ENCODE results near the gene CYYR1.

CYYR1 gene

DNA sequence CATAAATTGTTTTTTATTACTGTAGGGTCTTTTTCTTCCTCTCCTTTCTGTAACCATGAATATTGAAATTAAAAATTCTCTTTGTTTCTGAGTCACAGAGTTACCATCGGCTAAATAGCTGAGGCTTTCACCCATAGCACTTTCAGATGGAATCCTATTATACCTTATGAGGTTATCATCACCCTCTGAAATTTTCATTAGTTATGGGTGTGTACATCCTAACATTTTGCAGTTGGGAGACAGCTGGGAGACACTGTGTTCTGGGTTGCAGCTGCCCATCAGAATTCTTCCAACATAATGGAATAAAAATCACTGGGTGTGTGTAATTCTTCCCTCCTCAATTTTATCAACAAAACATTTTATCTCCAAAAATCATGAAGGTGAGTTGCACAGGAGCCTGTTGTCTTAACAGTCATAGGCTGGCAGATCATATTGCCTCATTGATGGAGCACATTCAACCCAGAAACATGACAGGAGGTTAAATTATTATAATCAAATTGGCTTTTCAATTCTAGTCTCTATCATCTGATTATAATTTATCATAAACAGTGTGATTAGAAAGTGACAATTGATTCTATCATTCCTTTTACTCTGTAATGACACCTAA lies 17.4 kb downstream of the CYYR1 start:
- TF ChIP-seq, protein P1, sequence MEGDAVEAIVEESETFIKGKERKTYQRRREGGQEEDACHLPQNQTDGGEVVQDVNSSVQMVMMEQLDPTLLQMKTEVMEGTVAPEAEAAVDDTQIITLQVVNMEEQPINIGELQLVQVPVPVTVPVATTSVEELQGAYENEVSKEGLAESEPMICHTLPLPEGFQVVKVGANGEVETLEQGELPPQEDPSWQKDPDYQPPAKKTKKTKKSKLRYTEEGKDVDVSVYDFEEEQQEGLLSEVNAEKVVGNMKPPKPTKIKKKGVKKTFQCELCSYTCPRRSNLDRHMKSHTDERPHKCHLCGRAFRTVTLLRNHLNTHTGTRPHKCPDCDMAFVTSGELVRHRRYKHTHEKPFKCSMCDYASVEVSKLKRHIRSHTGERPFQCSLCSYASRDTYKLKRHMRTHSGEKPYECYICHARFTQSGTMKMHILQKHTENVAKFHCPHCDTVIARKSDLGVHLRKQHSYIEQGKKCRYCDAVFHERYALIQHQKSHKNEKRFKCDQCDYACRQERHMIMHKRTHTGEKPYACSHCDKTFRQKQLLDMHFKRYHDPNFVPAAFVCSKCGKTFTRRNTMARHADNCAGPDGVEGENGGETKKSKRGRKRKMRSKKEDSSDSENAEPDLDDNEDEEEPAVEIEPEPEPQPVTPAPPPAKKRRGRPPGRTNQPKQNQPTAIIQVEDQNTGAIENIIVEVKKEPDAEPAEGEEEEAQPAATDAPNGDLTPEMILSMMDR (conservative IDR thresholded peaks at IDR 0.05; ENCODE audit: low read depth, low read length): no peak
- no peak for DNase-seq (ENCODE audit: low read depth)

DNA sequence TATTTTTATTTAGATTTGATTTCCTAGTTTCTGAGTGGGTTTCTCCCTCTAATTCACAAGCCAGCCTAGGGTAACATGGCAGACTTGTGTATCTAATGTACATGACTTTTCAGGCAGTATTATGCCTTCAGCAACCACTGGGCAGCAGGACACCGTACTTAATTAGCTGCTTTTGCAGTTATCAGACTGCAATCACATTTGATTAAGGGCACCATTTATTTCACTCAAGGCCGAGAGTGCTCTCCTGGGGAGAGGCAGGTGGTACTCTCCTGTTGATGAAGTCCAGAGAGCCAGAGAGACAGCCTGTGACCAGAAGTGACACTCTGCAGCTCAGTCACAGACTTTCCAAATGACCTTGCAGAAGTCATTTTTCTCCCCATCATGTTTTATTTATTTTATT lies 18.7 kb downstream of the CYYR1 start:
- H3K4me3 ChIP-seq (ENCODE audit: low read depth, low read length): no peak overlapping the region
- TF ChIP-seq, protein P1 (conservative IDR thresholded peaks at IDR 0.05; ENCODE audit: low read depth, low read length): no peak
- DNase-seq (ENCODE audit: low read depth): no peak

More for the DNA sequence above, 17.4 kb downstream of the CYYR1 start:
- H3K4me3 ChIP-seq (ENCODE audit: low read depth, low read length): no peak overlapping the region

DNA sequence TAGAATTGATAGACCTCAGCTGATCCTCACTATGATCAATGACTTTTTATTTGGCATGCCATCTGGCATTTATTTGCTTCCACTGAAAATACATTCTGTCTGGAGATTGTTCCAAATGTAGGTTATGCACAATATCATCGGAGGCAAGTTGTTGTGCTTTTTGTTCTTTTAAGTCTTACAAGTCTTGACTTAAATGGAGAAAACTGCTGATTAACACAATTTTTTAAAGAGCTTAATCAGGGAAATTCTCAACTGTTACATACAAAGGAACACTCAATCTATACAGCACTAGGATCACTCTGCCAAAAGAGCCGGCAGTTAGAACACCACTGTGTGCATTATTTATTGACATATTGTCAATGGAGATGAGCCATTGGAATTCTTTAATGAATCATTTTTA lies 19.2 kb downstream of the CYYR1 start:
- no peak overlapping the region for H3K4me3 ChIP-seq (ENCODE audit: low read depth, low read length)
- TF ChIP-seq, protein P1 (conservative IDR thresholded peaks at IDR 0.05; ENCODE audit: low read depth, low read length): no peak
- DNase-seq (ENCODE audit: low read depth): no peak

DNA sequence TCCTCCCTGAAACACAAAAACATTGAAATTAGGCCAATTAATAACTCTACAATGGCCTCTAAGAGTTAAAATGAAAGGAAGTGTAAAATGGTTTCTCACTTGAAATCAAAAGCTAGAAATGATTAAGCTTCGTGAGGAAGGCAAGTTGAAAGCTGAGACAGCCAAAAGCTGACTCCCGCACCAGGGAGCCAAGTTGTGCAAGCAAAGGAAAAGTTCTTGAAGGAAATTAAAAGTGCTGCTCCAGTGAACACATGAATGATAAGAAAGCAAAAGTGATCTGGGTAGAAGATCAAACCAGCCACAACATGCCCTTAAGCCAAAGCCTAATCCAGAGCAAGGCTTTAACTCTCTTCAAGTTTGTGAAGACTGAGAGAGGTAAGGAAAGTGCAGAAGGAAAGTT lies 22.8 kb downstream of the CYYR1 start:
- TF ChIP-seq, protein P1 (conservative IDR thresholded peaks at IDR 0.05; ENCODE audit: low read depth, low read length): no peak
- H3K4me3 ChIP-seq (ENCODE audit: low read depth, low read length): no peak overlapping the region
- DNase-seq (ENCODE audit: low read depth): peak; percentile 51

- TF ChIP-seq, protein P1 (conservative IDR thresholded peaks at IDR 0.05; ENCODE audit: low read depth, low read length): no peak
- no peak overlapping the region for H3K4me3 ChIP-seq (ENCODE audit: low read depth, low read length)
- DNase-seq (ENCODE audit: low read depth): no peak
Measured at GRCh38 chr21:26546446-26547097, 26.5 kb downstream of the CYYR1 start.

GRCh38 chr21:26544201-26544775 lies 28.8 kb downstream of the CYYR1 start:
- H3K4me3 ChIP-seq (ENCODE audit: low read depth, low read length): no peak overlapping the region
- no peak for DNase-seq (ENCODE audit: low read depth)
- TF ChIP-seq, protein P1 (conservative IDR thresholded peaks at IDR 0.05; ENCODE audit: low read depth, low read length): no peak

All from choroid plexus epithelial cell (primary cell).